ENCODE results near the gene PNP.
"Not testable (repeated sequence)": the region's sequence is repeated elsewhere in the genome, so short reads cannot be mapped to it uniquely, and the experiment has no call there.

PNP gene

GRCh38 chr14:20438664-20439063, 30.5 kb upstream of the PNP start:
- no peak for TF ChIP-seq CTCF (IDR thresholded peaks at IDR 0.05; ENCODE audit: low read depth, low read length, missing control alignments)
- H3K4me3 ChIP-seq (replicated peaks; ENCODE audit: low read depth, low read length): no peak overlapping the region
- no peak for DNase-seq (ENCODE audit: extremely low read depth, low read depth)

GRCh38 chr14:20440465-20440864, 28.7 kb upstream of the PNP start:
- H3K4me3 ChIP-seq (replicated peaks; ENCODE audit: low read depth, low read length): no peak overlapping the region
- DNase-seq (ENCODE audit: extremely low read depth, low read depth): no peak
- no peak for TF ChIP-seq CTCF (IDR thresholded peaks at IDR 0.05; ENCODE audit: low read depth, low read length, missing control alignments)

- TF ChIP-seq CTCF (IDR thresholded peaks at IDR 0.05; ENCODE audit: low read depth, low read length, missing control alignments): no peak
- H3K4me3 ChIP-seq (replicated peaks; ENCODE audit: low read depth, low read length): no peak overlapping the region
- no peak for DNase-seq (ENCODE audit: extremely low read depth, low read depth)
These were observed 28.3 kb upstream of the PNP start for GRCh38 chr14:20440882-20441281.

- no peak for DNase-seq (ENCODE audit: extremely low read depth, low read depth)
- no peak for TF ChIP-seq CTCF (IDR thresholded peaks at IDR 0.05; ENCODE audit: low read depth, low read length, missing control alignments)
- H3K4me3 ChIP-seq (replicated peaks; ENCODE audit: low read depth, low read length): no peak overlapping the region
These were observed 27.7 kb upstream of the PNP start for GRCh38 chr14:20441461-20441860.

- DNase-seq (ENCODE audit: extremely low read depth, low read depth): not testable (repeated sequence)
These were observed 25.6 kb upstream of the PNP start for GRCh38 chr14:20443650-20444049.

GRCh38 chr14:20446889-20447288, 22.3 kb upstream of the PNP start:
- H3K4me3 ChIP-seq (replicated peaks; ENCODE audit: low read depth, low read length): no peak overlapping the region
- no peak for TF ChIP-seq CTCF (IDR thresholded peaks at IDR 0.05; ENCODE audit: low read depth, low read length, missing control alignments)
- no peak for DNase-seq (ENCODE audit: extremely low read depth, low read depth)

More at GRCh38 chr14:20443650-20444049, 25.6 kb upstream of the PNP start:
- not testable (repeated sequence) for H3K4me3 ChIP-seq (replicated peaks; ENCODE audit: low read depth, low read length)

- DNase-seq (ENCODE audit: extremely low read depth, low read depth); H3K4me3 ChIP-seq (replicated peaks; ENCODE audit: low read depth, low read length): not testable (repeated sequence)
These were observed 16.4 kb upstream of the PNP start for GRCh38 chr14:20452831-20453230.

GRCh38 chr14:20454516-20455354, 14.5 kb upstream of the PNP start, which contains the start of the genes APEX1 and OSGEP:
TSS of gene APEX1 (plus strand) at chr14:20455226. CDS start at chr14:20455646, 420 bp downstream.
TSS of gene OSGEP (minus strand) at chr14:20454812. CDS start at chr14:20454683, 129 bp downstream.
- TF ChIP-seq CTCF (IDR thresholded peaks at IDR 0.05; ENCODE audit: low read depth, low read length, missing control alignments): no peak
- H3K4me3 ChIP-seq (replicated peaks; ENCODE audit: low read depth, low read length): peak within 1 kb of the TSS; percentile 92
- DNase-seq (ENCODE audit: extremely low read depth, low read depth): peak; percentile 99

All from HFF-Myc (cell line).